Calu3 (cell line): ENCODE measurements around the gene RAB3GAP2. TPM values are rescaled to one million over a fixed set of nuclear protein-coding genes. Genes with fewer than 3 reads are reported as not detected.

Source experiments
- BruUV-seq: library from RNA; stranded (reverse); fragments of 400-500 nt; replicated peaks from 2 replicates; lab custom pipeline; 2021; lab: Mats Ljungman, UMichigan
- CTCF ChIA-PET: fragments of 300-600 bp; sonication (Branson Sonifier 250); formaldehyde crosslinking; loops from one replicate; lab custom pipeline; 2022; ENCODE audit warnings: antibody characterized with exemption; lab: Charles Lee
- DNase-seq: peaks from one replicate; pipeline ENCODE4 v3.0.0; 2022
- H3K27ac Mint-ChIP-seq: one replicate; pipeline ENCODE4 v1.8.0; 2022; ENCODE audit warnings: mixed read lengths; ENCODE audit not compliant: unreplicated experiment
- H3K27me3 Mint-ChIP-seq: one replicate; pipeline ENCODE4 v1.8.0; 2022; ENCODE audit warnings: mixed read lengths; ENCODE audit not compliant: unreplicated experiment
- H3K36me3 Mint-ChIP-seq: one replicate; pipeline ENCODE4 v1.8.0; 2022; ENCODE audit warnings: mild to moderate bottlenecking, moderate library complexity, mixed read lengths; ENCODE audit not compliant: insufficient read depth, unreplicated experiment
- H3K4me1 Mint-ChIP-seq: one replicate; pipeline ENCODE4 v1.8.0; 2022; ENCODE audit warnings: mild to moderate bottlenecking, low read depth, mixed read lengths; ENCODE audit not compliant: unreplicated experiment
- H3K4me3 Mint-ChIP-seq: one replicate; pipeline ENCODE4 v1.8.0; 2022; ENCODE audit warnings: mild to moderate bottlenecking, low read depth, moderate library complexity, mixed read lengths; ENCODE audit not compliant: unreplicated experiment
- H3K9me3 Mint-ChIP-seq: one replicate; pipeline ENCODE4 v1.8.0; 2022; ENCODE audit warnings: low read depth, mixed read lengths; ENCODE audit not compliant: unreplicated experiment
- intact Hi-C: fragments of 100-400 bp; cut with micrococcal nuclease; formaldehyde crosslinking; loops from one replicate; pipeline ENCODE4 v1.10.0; 2022; ENCODE audit not compliant: unreplicated experiment
- total RNA-seq: library from RNA; stranded (reverse); gene quantifications from 2 replicates; pipeline ENCODE4 v1.2.3, GENCODE V29; 2022
- TF ChIP-seq, protein P1 (sequence below): fragments of 200-600 bp; IDR thresholded peaks from one replicate; pipeline ENCODE4 v1.8.0; 2022; ENCODE audit warnings: antibody characterized with exemption; ENCODE audit not compliant: unreplicated experiment

Gene RAB3GAP2
- total RNA-seq, 1 experiment from 2014 or later, result 48.0 TPM

DNA sequence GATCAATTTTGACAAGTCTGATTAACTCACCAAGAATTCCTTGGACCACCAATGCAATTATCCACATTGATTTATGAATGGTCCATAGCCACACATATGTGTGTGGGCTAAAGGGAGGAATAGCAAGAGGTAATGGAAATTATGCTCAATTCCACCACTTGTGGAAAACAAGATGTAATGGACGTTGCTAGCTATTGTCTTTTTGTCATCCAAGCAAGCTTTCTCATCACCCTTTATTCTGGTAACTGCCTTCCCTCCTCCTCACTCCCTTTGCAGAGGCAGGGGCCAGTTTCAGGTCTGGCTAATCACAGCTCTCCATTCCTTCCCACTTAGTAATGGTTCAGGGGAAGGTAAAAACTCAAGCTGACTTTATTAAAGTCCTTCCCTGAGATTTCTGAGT lies 24.7 kb upstream of the RAB3GAP2 start:
- CTCF ChIA-PET, result interaction anchor here (1.3 to 1.7 kb wide), 3 partner anchors 14 to 437 kb away, joined by 3 to 21 read pairs (median 12); no protein-coding TSS in a partner anchor

DNA sequence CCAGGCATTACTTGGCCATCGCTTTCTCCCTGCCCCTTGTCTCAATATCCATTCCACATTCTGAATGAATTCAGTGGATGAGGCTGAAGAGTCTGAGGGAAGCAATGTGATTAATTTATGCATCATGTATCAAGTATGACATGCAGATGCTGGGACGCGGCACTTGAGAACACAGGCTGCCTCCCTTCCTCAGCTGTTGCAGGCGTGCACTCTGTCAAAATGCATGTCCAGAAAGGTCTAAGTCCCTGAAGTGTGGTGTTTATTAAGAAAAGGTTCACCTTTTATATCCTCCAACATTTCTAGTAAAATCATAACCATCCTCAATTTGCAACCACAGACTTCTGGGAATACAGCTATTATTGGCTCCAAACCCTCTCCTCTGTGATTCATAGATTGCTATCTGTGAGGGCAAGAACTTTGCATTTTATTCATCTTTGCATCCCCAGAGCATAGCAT lies 22.6 kb upstream of the RAB3GAP2 start:
- Mint-ChIP-seq H3K27me3 (peaks cover 10% of the 10 kb centered on the region), H3K4me1 (no peaks in the 10 kb centered on the region), H3K4me3 (no peak overlapping the region), H3K36me3 (no peaks in the 10 kb centered on the region), H3K9me3 (no peaks in the 10 kb centered on the region), H3K27ac (no peak overlapping the region)
- CTCF ChIA-PET, result interaction anchor here (1.6 kb wide), 1 partner anchor 482 kb away, joined by 12 read pairs; no protein-coding TSS in a partner anchor
- no TSS peak for BruUV-seq
- intact Hi-C loops, result no loop called here
- no peak for DNase-seq
- TF ChIP-seq, protein P1, sequence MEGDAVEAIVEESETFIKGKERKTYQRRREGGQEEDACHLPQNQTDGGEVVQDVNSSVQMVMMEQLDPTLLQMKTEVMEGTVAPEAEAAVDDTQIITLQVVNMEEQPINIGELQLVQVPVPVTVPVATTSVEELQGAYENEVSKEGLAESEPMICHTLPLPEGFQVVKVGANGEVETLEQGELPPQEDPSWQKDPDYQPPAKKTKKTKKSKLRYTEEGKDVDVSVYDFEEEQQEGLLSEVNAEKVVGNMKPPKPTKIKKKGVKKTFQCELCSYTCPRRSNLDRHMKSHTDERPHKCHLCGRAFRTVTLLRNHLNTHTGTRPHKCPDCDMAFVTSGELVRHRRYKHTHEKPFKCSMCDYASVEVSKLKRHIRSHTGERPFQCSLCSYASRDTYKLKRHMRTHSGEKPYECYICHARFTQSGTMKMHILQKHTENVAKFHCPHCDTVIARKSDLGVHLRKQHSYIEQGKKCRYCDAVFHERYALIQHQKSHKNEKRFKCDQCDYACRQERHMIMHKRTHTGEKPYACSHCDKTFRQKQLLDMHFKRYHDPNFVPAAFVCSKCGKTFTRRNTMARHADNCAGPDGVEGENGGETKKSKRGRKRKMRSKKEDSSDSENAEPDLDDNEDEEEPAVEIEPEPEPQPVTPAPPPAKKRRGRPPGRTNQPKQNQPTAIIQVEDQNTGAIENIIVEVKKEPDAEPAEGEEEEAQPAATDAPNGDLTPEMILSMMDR, result no peak

More for the DNA sequence above, 24.7 kb upstream of the RAB3GAP2 start:
- no peak for DNase-seq
- BruUV-seq, result no TSS peak
- Mint-ChIP-seq H3K9me3 (no peaks in the 10 kb centered on the region), H3K27me3 (peaks cover 10% of the 10 kb centered on the region), H3K4me1 (peaks cover 10% of the 10 kb centered on the region), H3K36me3 (no peaks in the 10 kb centered on the region), H3K4me3 (no peak overlapping the region), H3K27ac (no peak overlapping the region)
- intact Hi-C loops, result loop anchor here (1.0 kb wide), 1 partner anchor 479 kb away; no protein-coding TSS in a partner anchor
- TF ChIP-seq, protein P1, result no peak

DNA sequence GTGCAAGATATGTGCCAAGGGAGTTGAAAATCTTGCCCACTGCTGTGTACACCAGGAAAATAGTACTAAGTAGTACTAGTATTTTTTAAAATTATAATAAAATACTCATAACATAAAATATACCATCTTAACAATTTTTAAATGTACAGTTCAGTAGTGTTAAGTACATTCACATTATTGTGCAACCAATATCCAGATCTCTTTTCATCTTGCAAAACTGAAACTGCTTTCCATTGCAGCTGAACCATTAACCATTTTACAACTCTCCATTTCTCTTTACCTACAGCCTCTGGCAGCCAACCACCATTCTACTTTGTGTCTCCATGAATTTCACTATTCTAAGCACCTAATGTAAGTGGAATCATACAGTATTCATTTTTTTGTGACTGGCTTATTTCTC lies 19.3 kb upstream of the RAB3GAP2 start:
- no TSS peak for BruUV-seq
- DNase-seq, result no peak
- Mint-ChIP-seq H3K27me3 (peaks cover 25% of the 10 kb centered on the region), H3K36me3 (no peaks in the 10 kb centered on the region), H3K4me3 (no peak overlapping the region), H3K27ac (no peak overlapping the region), H3K9me3 (no peaks in the 10 kb centered on the region), H3K4me1 (no peaks in the 10 kb centered on the region)
- CTCF ChIA-PET, result no interaction called here
- intact Hi-C loops, result no loop called here
- TF ChIP-seq, protein P1, result no peak

DNA sequence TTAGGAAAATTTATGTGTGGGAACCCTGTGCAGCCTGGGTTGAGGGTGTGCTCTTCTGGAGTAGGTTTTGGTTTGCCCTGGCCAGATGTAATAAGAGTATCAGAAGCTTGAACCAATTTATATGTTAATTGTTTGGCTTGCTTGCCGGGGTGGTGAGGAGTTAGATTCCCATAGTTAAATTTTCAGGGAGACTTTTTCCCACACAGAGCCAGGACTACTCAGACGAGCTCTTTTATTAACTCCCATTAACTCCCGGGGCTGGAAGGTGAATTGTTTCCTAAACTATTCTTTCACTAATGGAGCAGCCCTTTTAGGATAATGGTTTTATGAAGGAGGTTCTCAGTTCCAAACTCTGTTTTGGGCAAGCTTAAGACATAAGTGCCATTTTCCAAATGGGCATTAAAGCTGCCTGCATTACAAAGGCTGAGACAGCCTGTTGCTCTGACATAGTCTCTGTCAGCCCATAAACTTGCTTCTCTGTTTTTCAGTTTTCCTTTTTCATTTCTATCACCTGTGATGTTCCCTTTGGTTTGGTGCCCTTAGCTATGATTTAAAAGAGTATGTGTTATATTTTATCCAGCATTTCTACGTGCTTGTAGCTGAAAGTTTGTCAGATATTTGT lies 18.0 kb upstream of the RAB3GAP2 start:
- TF ChIP-seq, protein P1, result no peak
- no peaks in the 10 kb centered on the region for H3K9me3 Mint-ChIP-seq
- CTCF ChIA-PET, result interaction anchor here (0.6 to 1.2 kb wide), 2 partner anchors 10 to 53 kb away, joined by 3 read pairs; no protein-coding TSS in a partner anchor
- H3K4me3 Mint-ChIP-seq, result no peak overlapping the region
- peaks cover 25% of the 10 kb centered on the region for H3K27me3 Mint-ChIP-seq
- no TSS peak for BruUV-seq
- no peak overlapping the region for H3K27ac Mint-ChIP-seq
- H3K36me3 Mint-ChIP-seq, result no peaks in the 10 kb centered on the region
- H3K4me1 Mint-ChIP-seq, result no peaks in the 10 kb centered on the region
- no peak for DNase-seq
- intact Hi-C loops, result no loop called here
